Muscle of back (tissue), 11 donors: Measurements from ENCODE around the gene RHOT2. TPM values are rescaled to one million over a fixed set of nuclear protein-coding genes. Genes with fewer than 3 reads are reported as not detected.

Experiments
- DNase-seq, 3 donors: peaks; one replicate each; pipeline versions ENCODE4 v3.0.0 to v3.0.0-alpha.2; 2013
- polyA plus RNA-seq, 10 donors: library from polyadenylated mRNA; unstranded; fragments of 120-200 nt; gene quantifications; one replicate each; pipeline ENCODE4 v1.2.1, GENCODE V29; 2013; ENCODE audit not compliant: insufficient read length in 10 of 10

Gene RHOT2
- polyA plus RNA-seq, 10 donors, result 34.3 to 74.1 (median 54.4) TPM

DNA sequence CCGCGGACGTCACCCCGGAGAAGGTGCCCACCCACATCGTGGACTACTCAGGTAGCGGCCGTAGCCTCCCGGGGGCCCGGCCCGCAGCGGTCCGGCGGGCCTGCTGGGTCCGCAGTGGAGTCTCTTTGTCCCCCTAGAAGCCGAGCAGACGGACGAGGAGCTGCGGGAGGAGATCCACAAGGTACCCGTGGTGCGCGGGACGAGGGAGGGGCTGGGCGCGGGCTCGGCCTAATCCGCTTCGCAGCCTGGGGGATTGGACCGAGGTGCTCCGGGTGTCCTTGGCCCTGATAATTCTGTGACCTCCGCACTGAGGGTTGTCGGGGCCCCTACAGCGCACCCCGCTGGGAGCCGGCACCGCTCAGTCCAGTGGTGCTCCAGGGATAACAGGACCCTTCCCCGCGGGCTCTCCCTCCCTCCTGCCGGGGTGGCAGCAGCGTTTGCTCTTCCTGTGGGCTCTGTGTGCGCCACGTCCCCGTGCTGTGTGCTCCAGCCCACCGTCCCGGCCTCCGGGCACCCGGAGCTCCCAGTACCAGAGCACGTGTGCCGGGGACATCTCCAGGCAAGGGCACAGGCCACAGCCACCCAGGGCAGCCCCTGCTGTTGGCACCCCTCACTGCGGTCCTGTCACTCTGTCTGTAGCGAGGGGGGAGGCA lies 713 bp downstream of the RHOT2 start:
- DNase-seq, result no peak

- DNase-seq, result no peak
Measured at GRCh38 chr16:669666-670065, 1.7 kb downstream of the RHOT2 start.

GRCh38 chr16:670485-671352 lies 2.8 kb downstream of the RHOT2 start:
- DNase-seq, result no peak

DNA sequence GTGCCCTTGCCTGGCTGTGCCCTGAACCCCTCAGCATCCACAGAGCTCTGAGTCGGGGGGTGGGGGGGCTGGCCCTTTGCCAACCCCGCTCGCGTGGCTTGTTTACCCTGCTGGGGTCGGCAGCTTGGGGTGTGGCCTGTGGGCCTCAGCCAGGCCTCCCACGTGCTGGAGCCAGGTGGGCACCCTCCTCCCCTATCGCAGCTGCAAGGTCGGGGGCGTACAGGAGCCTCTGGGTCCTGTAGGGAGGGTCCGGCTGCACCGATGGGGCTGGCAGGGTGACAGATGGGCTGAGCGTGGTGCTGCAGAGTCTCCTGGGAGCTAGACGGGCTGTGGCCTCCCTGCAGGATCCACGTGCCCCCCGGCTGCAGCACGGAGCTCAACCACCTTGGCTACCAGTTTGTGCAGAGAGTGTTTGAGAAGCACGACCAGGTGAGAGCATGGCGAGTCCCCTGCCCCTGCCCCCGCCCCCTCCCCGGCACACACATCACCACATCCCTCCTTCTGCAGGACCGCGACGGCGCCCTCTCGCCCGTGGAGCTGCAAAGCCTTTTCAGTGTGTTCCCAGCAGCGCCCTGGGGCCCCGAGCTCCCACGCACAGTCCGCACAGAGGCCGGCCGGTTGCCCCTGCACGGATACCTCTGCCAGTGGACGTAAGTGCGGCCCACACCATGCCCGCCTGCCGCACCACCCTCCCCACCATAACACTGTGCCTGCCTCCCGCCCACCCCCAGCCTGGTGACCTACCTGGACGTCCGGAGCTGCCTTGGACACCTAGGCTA lies 3.6 kb downstream of the RHOT2 start:
- no peak for DNase-seq

DNA sequence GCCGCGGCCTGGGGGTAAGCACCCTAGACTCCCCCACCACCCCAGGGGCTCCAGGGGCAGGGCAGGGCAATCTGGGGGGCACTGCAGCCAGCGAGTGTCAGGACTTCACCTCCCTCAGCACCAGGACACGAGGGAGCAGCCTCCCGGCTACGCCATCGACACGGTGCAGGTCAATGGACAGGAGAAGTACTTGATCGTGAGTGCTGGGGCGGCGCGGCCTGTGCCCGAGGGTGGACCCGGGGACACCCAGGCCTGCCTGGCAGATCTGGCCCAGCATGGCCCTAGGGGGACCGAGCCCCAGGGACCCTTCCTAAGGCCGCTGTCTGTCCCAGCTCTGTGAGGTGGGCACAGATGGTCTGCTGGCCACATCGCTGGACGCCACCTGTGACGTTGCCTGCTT lies 4.4 kb downstream of the RHOT2 start:
- no peak for DNase-seq

DNA sequence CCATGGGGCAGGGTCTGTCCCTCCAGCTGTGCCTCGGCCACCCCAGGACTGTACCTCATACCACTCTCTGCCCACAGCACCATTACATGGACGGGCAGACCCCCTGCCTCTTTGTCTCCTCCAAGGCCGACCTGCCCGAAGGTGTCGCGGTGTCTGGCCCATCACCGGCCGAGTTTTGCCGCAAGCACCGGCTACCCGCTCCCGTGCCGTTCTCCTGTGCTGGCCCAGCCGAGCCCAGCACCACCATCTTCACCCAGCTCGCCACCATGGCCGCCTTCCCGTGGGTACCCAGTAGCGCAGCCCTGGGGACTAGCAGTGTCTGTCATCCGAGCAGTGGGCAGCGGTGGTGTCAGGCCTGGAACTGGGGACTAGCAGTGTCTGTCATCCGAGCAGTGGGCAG lies 4.9 kb downstream of the RHOT2 start:
- no peak for DNase-seq

DNA sequence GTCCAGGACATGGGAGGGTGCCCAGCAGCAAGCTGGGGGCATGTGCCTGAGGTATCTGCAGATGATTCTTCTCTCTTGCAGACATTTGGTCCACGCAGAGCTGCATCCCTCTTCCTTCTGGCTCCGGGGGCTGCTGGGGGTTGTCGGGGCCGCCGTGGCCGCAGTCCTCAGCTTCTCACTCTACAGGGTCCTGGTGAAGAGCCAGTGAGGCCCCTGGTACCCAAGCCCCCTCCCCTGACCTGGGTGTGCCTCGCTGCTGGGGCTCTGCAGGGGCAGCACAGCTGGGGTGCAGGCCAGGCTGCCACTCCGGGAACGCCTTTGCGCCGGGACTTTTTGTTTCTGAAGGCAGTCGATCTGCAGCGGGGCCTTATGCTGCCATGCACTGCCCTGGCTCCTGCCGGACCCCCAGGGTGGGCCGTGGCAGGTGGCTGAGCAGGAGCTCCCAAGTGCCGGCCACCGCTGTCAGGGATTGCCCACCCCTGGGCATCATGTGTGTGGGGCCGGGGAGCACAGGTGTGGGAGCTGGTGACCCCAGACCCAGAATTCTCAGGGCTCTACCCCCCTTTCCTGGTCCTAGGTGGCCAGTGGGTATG lies 5.6 kb downstream of the RHOT2 start:
- no peak for DNase-seq

GRCh38 chr16:674214-674881 lies 6.4 kb downstream of the RHOT2 start:
- no peak for DNase-seq

DNA sequence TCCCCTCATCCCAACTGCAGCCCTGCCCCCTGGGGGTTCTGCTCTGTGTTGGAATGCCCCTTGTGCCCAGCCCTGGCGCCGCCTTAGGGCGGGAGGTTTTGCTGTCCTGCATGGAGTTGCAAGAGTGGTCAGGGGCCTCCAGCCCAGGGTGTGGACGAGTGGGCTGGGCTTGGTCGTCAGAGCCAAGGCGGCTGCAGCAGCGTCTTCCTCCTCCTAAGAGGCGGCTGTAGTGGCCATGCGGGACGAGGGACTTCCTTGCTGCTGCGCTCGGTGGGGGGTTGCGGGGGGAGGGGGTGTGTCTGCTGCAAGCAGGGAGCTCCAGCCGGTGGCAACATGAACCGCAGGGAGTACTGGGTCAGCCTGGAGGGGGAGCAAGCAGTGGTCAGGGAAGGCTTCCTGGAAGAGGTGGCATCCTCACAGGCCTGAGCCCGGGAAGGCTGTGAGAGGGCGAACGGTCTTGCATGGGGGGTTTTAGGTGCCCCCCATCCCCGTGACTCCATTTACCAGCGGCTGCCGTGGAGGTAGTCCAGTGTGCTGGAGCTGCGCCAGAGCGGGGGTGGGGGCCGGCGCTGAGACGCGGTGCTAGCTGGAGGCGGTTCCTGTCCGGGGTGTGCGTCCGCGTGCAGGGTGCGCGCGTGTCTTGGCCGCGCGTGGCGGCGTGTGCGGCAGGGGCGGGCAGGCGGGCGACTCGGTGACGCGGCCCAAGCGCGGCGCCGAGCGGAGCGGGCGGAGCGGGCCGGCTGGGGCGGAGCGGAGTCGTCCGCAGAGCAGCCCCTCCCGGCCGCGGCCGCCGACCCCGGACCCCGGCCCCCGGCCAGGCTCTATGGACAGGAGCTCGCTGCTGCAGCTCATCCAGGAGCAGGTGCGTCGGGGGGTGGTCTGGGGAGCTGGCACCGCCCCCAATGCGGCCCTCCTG lies 7.3 kb downstream of the RHOT2 start, which contains the start of gene RHBDL1:
RHBDL1 (plus strand) TSS at position 704 of the 916 bp plus-strand sequence; CDS start at position 824, 120 bp downstream.
- peak in 1 of 3 donors; percentile 49 for DNase-seq

- DNase-seq, result no peak
Measured at GRCh38 chr16:675884-676564, 8.1 kb downstream of the RHOT2 start.

- no peak for DNase-seq
Measured at GRCh38 chr16:676565-676902, 8.6 kb downstream of the RHOT2 start.

DNA sequence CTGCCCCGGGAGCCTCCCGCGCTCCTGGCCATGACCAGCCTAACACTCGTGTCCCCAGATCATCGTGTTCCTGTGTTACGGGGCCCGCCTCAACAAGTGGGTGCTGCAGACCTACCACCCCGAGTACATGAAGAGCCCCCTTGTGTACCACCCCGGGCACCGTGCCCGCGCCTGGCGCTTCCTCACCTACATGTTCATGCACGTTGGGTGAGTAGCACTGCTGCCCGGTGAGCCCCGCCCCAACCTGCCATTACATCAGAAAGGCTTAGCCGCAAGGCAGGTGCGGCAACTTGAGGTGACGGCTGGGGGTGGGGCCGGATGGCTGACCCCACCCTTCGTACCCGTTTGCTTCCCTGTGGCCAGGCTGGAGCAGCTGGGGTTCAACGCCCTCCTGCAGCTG lies 9.0 kb downstream of the RHOT2 start:
- no peak for DNase-seq

DNA sequence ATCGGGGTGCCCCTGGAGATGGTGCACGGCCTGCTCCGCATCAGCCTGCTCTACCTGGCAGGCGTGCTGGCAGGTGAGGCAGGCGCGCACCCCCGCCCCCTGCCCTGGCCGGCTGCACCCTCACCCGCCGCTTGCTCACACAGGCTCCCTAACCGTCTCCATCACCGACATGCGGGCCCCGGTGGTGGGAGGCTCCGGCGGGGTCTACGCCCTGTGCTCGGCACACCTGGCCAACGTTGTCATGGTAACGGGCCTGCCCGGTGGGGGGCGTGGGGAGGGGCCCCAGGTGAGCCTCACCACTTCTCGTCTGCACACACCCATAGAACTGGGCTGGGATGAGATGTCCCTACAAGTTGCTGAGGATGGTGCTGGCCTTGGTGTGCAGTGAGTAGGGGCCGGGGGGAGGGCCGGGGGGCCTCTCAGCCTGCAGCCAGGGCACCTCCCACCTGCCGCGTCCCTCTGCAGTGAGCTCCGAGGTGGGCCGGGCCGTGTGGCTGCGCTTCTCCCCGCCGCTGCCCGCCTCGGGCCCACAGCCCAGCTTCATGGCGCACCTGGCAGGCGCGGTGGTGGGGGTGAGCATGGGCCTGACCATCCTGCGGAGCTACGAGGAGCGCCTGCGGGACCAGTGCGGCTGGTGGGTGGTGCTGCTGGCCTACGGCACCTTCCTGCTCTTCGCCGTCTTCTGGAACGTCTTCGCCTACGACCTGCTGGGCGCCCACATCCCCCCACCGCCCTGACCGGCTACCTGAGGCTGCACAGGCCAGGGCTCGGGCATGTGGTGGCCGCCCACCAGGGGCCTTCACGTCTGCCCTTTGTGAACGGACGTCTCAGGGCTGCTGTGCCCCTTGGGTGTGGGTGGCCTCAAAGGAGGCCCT lies 9.6 kb downstream of the RHOT2 start:
- no peak for DNase-seq

DNA sequence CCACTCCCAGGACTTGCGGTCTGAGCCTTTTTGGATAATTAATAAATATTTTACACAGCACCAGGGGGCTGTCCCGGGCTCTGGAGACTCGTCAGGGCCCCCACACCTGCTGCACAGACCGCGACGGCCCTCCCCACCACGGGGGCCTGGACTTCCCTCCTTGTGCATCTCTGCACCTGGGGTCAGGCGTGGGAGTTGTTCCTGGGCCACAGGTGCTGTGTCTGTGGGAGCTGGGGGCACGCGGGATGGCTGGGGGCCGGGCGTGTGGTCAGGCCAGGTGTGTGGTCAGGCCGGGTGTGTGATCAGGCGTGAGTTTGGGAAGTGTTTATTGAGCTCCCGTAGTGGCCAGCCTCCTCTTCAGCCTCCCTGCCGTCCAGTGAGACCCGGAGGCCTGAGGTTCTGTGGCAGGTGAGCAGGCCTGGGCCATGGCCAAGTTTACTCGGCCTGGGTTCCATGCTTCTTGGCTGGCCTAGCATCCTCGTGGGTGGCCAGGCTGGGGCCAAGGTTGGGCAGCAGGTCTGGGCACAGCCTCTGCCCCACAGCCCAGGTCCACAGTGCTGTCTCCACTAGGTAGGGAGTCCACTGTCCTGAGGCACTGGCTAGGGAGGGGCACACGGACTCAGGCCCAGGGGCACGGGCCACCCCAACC lies 10.4 kb downstream of the RHOT2 start:
- DNase-seq, result no peak

GRCh38 chr16:678858-679813 lies 11.2 kb downstream of the RHOT2 start:
- DNase-seq, result peak; percentile 45 to 88 (median 66)

GRCh38 chr16:679814-680624 lies 12.1 kb downstream of the RHOT2 start, which contains the start of gene STUB1:
Gene STUB1 (plus strand): TSS chr16:680410. CDS start chr16:680526, 116 bp downstream.
- DNase-seq, result peak; percentile 81 to 96 (median 92)
